ENCODE data around the gene ATP10A. TPM values are rescaled to one million over a fixed set of nuclear protein-coding genes. Genes with fewer than 3 reads are reported as not detected.
A peak's percentile ranks its signal among the peaks of the same experiment; 100 is the strongest.

The ATP10A gene
- total RNA-seq, 1 donor from 2014 or later, result 7.6 TPM

DNA sequence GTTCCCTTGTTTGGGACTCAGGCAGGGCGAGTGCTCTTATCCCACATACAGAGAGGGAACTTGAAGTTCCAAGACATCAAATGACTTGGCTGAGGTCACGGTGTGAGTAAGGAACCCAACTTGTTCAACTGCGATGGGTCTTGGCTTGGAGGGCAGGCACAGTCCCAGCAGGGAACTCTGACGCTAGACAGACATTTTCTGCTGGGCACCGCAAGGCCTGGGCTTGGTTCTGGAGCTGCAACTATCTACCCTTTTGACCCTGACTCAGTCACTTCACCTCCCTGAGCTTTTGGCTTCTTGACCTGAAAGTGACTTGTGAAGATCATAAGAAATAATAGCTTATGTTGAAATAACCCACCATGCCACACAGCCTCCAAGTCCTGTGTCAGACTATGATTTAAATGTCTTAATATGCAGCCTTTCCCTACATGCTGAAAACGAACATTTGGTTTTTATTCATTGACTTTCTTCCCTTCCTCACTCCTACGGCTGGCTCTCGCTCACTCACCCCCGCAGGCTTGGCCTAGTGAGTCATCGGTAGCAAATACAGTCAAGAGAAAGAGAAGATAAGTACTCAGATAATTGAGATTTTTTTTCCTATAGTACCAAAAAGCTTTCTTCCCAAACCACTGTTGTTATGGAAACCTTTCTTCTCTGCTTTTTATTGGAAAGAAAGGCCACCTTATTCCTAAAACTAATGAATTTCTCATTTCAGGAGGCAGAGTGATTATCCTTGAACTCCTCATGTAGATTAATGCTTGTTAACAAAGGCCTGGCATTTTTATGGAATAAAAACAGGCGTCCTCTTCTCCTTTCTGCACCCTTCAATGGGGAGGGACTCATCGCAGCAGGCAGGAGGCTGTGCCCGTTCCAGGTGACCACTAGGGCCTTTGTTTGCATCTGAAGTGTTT, 178.4 kb downstream of the ATP10A start:
- no peak for TF ChIP-seq CTCF (IDR thresholded peaks at IDR 0.05; ENCODE audit: insufficient read depth, low read length, poor library complexity, severe bottlenecking)
- Histone ChIP-seq H3K36me3 (ENCODE audit: control insufficient read depth, insufficient read depth, low read length) (peaks cover 2% of the 10 kb centered on the region), H3K27me3 (ENCODE audit: control insufficient read depth, insufficient read depth, low read length) (no peaks in the 10 kb centered on the region), H3K4me3 (ENCODE audit: low read depth, low read length) (no peak overlapping the region)
- DNase-seq (ENCODE audit: low read depth), result peak; percentile 35

DNA sequence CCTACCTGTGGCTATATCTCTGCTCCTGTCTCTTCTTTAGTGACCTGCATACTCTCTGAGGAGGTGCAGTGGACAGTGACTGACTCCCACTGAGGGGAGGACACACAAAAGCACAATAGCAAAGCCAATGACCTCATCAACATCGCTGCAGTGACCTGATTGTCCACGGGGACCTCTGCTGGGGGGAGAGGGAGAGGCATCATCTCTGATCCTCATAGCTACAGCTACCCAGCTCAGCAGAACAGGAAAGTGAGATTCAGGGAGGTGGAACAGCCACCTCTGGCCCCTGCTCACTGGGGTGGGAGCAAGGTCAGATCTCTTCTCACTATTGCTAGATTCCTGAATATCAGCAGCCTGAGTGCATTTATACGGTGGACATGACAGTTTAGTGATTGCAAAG, 179.2 kb downstream of the ATP10A start:
- H3K27me3 ChIP-seq (ENCODE audit: control insufficient read depth, insufficient read depth, low read length), result no peaks in the 10 kb centered on the region
- no peak for DNase-seq (ENCODE audit: low read depth)
- H3K36me3 ChIP-seq (ENCODE audit: control insufficient read depth, insufficient read depth, low read length), result peaks cover 3% of the 10 kb centered on the region
- TF ChIP-seq CTCF (IDR thresholded peaks at IDR 0.05; ENCODE audit: insufficient read depth, low read length, poor library complexity, severe bottlenecking), result no peak
- H3K4me3 ChIP-seq (ENCODE audit: low read depth, low read length), result no peak overlapping the region

GRCh38 chr15:25683415-25683814, 179.7 kb downstream of the ATP10A start:
- no peak overlapping the region for H3K4me3 ChIP-seq (ENCODE audit: low read depth, low read length)
- peaks cover 3% of the 10 kb centered on the region for H3K36me3 ChIP-seq (ENCODE audit: control insufficient read depth, insufficient read depth, low read length)
- no peak for DNase-seq (ENCODE audit: low read depth)
- no peaks in the 10 kb centered on the region for H3K27me3 ChIP-seq (ENCODE audit: control insufficient read depth, insufficient read depth, low read length)
- TF ChIP-seq CTCF (IDR thresholded peaks at IDR 0.05; ENCODE audit: insufficient read depth, low read length, poor library complexity, severe bottlenecking), result no peak

- no peak for DNase-seq (ENCODE audit: low read depth)
- no peaks in the 10 kb centered on the region for H3K27me3 ChIP-seq (ENCODE audit: control insufficient read depth, insufficient read depth, low read length)
- no peak for TF ChIP-seq CTCF (IDR thresholded peaks at IDR 0.05; ENCODE audit: insufficient read depth, low read length, poor library complexity, severe bottlenecking)
- H3K36me3 ChIP-seq (ENCODE audit: control insufficient read depth, insufficient read depth, low read length), result peaks cover 5% of the 10 kb centered on the region
- no peak overlapping the region for H3K4me3 ChIP-seq (ENCODE audit: low read depth, low read length)
Measured at GRCh38 chr15:25682340-25682739, 180.8 kb downstream of the ATP10A start.

GRCh38 chr15:25680686-25681025, 182.5 kb downstream of the ATP10A start:
- Histone ChIP-seq H3K36me3 (ENCODE audit: control insufficient read depth, insufficient read depth, low read length) (peaks cover 5% of the 10 kb centered on the region), H3K4me3 (ENCODE audit: low read depth, low read length) (no peak overlapping the region), H3K27me3 (ENCODE audit: control insufficient read depth, insufficient read depth, low read length) (no peaks in the 10 kb centered on the region)
- TF ChIP-seq CTCF (IDR thresholded peaks at IDR 0.05; ENCODE audit: insufficient read depth, low read length, poor library complexity, severe bottlenecking), result no peak
- no peak for DNase-seq (ENCODE audit: low read depth)

Data from kidney epithelial cell (primary cell).